Tibial nerve (tissue), 4 donors: ENCODE data around the gene RAB1A.
A peak's percentile ranks its signal among the peaks of the same experiment; 100 is the strongest.

Experiments
- EP300 ChIP-seq, 2 donors: sonication (generic); formaldehyde crosslinking; IDR thresholded peaks; one replicate each; pipeline ENCODE4 v1.6.1; 2017; ENCODE audit warnings: antibody characterized with exemption in 2 of 2, mild to moderate bottlenecking in 1 of 2
- POLR2A ChIP-seq, 2 donors: fragments of 450-650 bp; IDR thresholded peaks; one replicate each; pipeline ENCODE4 v1.6.1; 2017; ENCODE audit warnings: antibody characterized with exemption in 2 of 2, mild to moderate bottlenecking in 2 of 2, moderate library complexity in 2 of 2
- TF ChIP-seq, protein P1 (sequence below), 5 experiments: fragments of 200-600 bp in 3 of 5; fragments of 450-650 bp in 2 of 5; sonication (generic) in 3 of 5; IDR thresholded peaks; one replicate each; pipeline ENCODE4 v1.5.1; 2016 to 2019; ENCODE audit warnings: antibody characterized with exemption in 5 of 5, mild to moderate bottlenecking in 3 of 5, moderate library complexity in 2 of 5

DNA sequence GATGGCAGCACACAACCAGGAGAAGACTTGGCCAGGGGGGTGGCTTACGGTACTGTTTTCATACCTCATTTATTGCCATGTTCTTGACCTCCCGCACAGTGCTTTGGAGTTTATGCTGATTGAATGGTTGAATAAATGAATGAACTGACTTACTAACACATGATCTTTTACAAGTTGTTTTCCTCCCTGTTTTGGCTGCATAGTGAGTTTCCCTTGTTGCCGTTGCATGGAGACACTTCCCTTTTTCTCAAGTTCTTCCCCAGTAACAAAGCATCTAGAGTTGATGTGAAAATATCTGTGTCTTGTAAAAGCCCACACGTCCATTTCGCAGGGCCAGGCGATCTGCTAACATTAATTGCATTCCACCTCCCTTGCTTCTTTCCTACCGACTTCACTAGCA is 35.7 kb upstream of the RAB1A start:
- TF ChIP-seq, protein P1, sequence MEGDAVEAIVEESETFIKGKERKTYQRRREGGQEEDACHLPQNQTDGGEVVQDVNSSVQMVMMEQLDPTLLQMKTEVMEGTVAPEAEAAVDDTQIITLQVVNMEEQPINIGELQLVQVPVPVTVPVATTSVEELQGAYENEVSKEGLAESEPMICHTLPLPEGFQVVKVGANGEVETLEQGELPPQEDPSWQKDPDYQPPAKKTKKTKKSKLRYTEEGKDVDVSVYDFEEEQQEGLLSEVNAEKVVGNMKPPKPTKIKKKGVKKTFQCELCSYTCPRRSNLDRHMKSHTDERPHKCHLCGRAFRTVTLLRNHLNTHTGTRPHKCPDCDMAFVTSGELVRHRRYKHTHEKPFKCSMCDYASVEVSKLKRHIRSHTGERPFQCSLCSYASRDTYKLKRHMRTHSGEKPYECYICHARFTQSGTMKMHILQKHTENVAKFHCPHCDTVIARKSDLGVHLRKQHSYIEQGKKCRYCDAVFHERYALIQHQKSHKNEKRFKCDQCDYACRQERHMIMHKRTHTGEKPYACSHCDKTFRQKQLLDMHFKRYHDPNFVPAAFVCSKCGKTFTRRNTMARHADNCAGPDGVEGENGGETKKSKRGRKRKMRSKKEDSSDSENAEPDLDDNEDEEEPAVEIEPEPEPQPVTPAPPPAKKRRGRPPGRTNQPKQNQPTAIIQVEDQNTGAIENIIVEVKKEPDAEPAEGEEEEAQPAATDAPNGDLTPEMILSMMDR (IDR thresholded peaks at IDR 0.05) = no peak
- TF ChIP-seq POLR2A (IDR thresholded peaks at IDR 0.05) (no peak), EP300 (IDR thresholded peaks at IDR 0.05) (peak in 1 of 2 donors; percentile 64)
